Lung (tissue), 12 donors: ENCODE measurements around the gene CORO1C. TPM values are rescaled to one million over a fixed set of nuclear protein-coding genes. Genes with fewer than 3 reads are reported as not detected.

ENCODE experiments used
- ATAC-seq: fragments of 200-7000 bp; cut with Tn5 transposase; one replicate; pipeline ENCODE4 v1.9.1; 2020; ENCODE audit warnings: moderate number of reproducible peaks; ENCODE audit not compliant: insufficient read depth, low FRiP score
- DNase-seq, 3 donors: peaks; one replicate each; pipeline ENCODE4 v3.0.0-alpha.2; 2013 to 2017
- H3K27ac ChIP-seq, 2 donors: one replicate each; pipeline ENCODE4 v1.5.1; 2013; ENCODE audit warnings: mild to moderate bottlenecking in 2 of 2, moderate library complexity in 2 of 2, control low read depth in 1 of 2, inconsistent platforms in 1 of 2, low read depth in 1 of 2, low read length in 1 of 2
- H3K27me3 ChIP-seq, 3 donors: one replicate each; pipeline ENCODE4 v1.5.1; 2013; ENCODE audit warnings: low read length in 2 of 3; ENCODE audit not compliant: control insufficient read depth in 3 of 3, insufficient read depth in 3 of 3
- H3K36me3 ChIP-seq, 4 donors: one replicate each; pipeline ENCODE4 v1.5.1; 2013; ENCODE audit warnings: low read length in 4 of 4, mild to moderate bottlenecking in 1 of 4, moderate library complexity in 1 of 4; ENCODE audit not compliant: control insufficient read depth in 4 of 4, insufficient read depth in 4 of 4
- H3K4me1 ChIP-seq, 5 donors: one replicate each; pipeline ENCODE4 v1.5.1; 2013; ENCODE audit warnings: low read length in 5 of 5, mild to moderate bottlenecking in 2 of 5, moderate library complexity in 1 of 5; ENCODE audit not compliant: control insufficient read depth in 5 of 5, insufficient read depth in 5 of 5
- H3K4me3 ChIP-seq: one replicate; pipeline ENCODE4 v1.5.1; 2013; ENCODE audit warnings: mild to moderate bottlenecking, control low read depth, moderate library complexity
- H3K9ac ChIP-seq, 2 donors: one replicate each; pipeline ENCODE4 v1.5.1; 2013; ENCODE audit warnings: low read length in 2 of 2, control low read depth in 1 of 2; ENCODE audit not compliant: insufficient read depth in 1 of 2
- H3K9me3 ChIP-seq, 4 donors: one replicate each; pipeline ENCODE4 v1.5.1; 2013; ENCODE audit warnings: low read length in 3 of 4, mild to moderate bottlenecking in 1 of 4, moderate library complexity in 1 of 4; ENCODE audit not compliant: control insufficient read depth in 4 of 4, insufficient read depth in 3 of 4
- WGBS, 2 donors: extraction: QIAGEN DNeasy Blood & Tissue Kit; methylation state at CpG; one replicate each; pipeline ENCODE4 v1.1.7; 2013; 5-methylcytosine and 5-hydroxymethylcytosine counted together
- polyA plus RNA-seq, 2 donors: library from polyadenylated mRNA; stranded (reverse); fragments of 200-250 nt; gene quantifications; one replicate each; pipeline ENCODE4 v1.2.1, GENCODE V29; 2013
- total RNA-seq, 2 donors: library from RNA; depleted of rRNA in 1 of 2; stranded (reverse); fragments of >200 nt in 1 of 2; gene quantifications; one replicate each; pipeline ENCODE4 v1.2.1, GENCODE V29; 2014 to 2021
- TF ChIP-seq, protein P1 (sequence below): IDR thresholded peaks from 2 replicates; pipeline ENCODE4 v1.5.1; 2012; ENCODE audit warnings: mild to moderate bottlenecking; ENCODE audit errors: control extremely low read depth, extremely low read depth
- donor health status: control.
- donor health status: control.
- donor health status: Bipolar disorder and iron deficiency.
- donor health status: healthy.
- donor health status: DM: yes; HTN: yes; CAD: no.

The CORO1C gene
- total and polyA plus RNA-seq, 4 donors, result 36.4 to 227 (median 105) TPM

DNA sequence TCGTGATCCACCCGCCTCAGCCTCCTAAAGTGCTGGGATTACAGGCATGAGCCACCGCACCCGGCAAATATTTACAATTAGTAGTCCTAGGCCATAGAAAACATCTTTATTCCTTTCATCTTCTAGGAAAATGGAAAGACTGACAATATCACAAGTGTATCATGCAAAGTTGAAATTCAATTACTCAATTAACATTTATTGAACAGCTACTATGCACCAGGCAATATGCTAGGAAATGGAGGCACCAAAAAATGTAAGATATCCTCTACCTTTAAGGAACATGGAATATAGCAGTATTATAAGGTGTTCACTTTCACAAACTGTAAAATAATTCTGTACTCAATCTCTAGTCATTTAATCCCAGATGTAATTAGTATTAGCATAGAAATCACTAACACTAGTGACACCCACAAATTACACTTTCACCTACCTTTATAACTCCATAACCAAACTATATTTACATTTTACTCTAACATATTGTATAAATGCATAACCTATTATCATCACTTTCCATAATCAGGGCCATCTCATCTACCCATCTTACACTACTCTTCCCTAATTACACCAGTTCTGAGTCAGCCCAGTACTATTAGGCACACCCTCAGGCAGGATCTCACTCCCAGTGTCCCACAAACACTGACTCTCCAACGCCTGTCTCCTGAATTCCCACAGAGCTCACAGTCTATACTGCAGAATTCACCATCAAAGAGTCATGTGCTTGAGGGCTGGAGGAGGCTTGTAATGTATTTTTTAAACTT is 10.4 kb downstream of the CORO1C start:
- DNase-seq (no peak), ATAC-seq (no peak)
- Histone ChIP-seq H3K4me1 (peaks cover 10 to 37% (median 28%) of the 10 kb centered on the region in 5 donors), H3K27ac (no peak overlapping the region), H3K27me3 (no peaks in the 10 kb centered on the region), H3K9me3 (no peaks in the 10 kb centered on the region), H3K4me3 (no peak overlapping the region), H3K9ac (no peak overlapping the region), H3K36me3 (peaks cover 0 to 2% (median 0%) of the 10 kb centered on the region in 4 donors)
- TF ChIP-seq, protein P1, sequence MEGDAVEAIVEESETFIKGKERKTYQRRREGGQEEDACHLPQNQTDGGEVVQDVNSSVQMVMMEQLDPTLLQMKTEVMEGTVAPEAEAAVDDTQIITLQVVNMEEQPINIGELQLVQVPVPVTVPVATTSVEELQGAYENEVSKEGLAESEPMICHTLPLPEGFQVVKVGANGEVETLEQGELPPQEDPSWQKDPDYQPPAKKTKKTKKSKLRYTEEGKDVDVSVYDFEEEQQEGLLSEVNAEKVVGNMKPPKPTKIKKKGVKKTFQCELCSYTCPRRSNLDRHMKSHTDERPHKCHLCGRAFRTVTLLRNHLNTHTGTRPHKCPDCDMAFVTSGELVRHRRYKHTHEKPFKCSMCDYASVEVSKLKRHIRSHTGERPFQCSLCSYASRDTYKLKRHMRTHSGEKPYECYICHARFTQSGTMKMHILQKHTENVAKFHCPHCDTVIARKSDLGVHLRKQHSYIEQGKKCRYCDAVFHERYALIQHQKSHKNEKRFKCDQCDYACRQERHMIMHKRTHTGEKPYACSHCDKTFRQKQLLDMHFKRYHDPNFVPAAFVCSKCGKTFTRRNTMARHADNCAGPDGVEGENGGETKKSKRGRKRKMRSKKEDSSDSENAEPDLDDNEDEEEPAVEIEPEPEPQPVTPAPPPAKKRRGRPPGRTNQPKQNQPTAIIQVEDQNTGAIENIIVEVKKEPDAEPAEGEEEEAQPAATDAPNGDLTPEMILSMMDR, result no peak
- 80 to 95% methylated on average over 5 of the region's 5 CpGs for WGBS, 2 donors

DNA sequence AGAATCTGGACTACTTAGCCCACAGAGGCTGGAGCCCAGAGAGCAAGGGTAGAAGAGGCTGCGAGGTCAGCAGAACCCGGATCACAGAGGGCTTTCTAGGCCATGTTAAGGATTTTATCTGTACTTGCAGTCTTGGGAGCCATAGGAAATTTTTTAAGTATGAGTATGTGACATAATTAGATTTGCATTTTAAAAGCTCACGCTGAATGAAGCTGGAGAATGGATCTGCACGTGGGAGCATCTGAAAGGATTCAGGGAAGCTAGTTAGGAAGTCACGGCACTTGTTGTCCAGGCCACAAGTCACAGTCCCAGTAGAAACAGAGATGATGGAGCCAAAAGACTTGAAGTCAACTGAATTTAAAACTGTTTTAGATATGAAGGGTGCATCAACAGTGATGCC is 14.1 kb downstream of the CORO1C start:
- DNase-seq, result no peak

DNA sequence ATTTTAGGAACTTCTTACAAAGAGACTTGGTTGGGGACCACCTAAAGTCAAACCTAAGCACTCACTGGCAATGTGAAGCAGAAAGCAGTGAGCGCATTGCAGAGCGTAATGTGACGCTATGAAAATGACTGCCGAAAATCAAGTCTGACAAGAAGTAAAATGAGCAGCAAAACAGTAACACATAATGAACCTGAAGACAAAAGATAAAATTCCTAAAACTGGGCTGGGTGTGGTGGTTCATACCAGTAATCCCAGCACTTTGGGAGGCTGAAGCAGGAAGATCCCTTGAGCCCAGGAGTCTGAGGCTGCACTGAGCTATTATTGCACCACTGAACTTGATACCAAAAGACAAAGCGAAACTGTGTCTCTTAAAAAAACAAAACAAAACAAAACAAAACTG is 16.5 kb downstream of the CORO1C start:
- Histone ChIP-seq H3K9ac (no peak overlapping the region), H3K9me3 (no peaks in the 10 kb centered on the region), H3K36me3 (peaks cover 0 to 2% (median under 1%) of the 10 kb centered on the region in 4 donors), H3K4me1 (peaks cover 0 to 19% (median 11%) of the 10 kb centered on the region in 5 donors), H3K27ac (no peak overlapping the region), H3K27me3 (no peaks in the 10 kb centered on the region), H3K4me3 (no peak overlapping the region)
- DNase-seq, result no peak
- ATAC-seq, result no peak
- TF ChIP-seq, protein P1, result no peak
- 93 to 97% methylated on average over 5 of the region's 5 CpGs for WGBS, 2 donors

More for the DNA sequence above, 14.1 kb downstream of the CORO1C start:
- Histone ChIP-seq H3K4me3 (no peak overlapping the region), H3K9ac (no peak overlapping the region), H3K27me3 (no peaks in the 10 kb centered on the region), H3K9me3 (no peaks in the 10 kb centered on the region), H3K36me3 (peaks cover 0 to 2% (median under 1%) of the 10 kb centered on the region in 4 donors), H3K27ac (no peak overlapping the region), H3K4me1 (peaks cover 4 to 19% (median 16%) of the 10 kb centered on the region in 5 donors)
- ATAC-seq, result no peak
- WGBS, 2 donors, result 93 to 96% methylated on average over 5 of the region's 5 CpGs
- TF ChIP-seq, protein P1, result no peak
